Caco-2 (cell line): ENCODE measurements around the gene CDH13. TPM values are rescaled to one million over a fixed set of nuclear protein-coding genes. Genes with fewer than 3 reads are reported as not detected.
A peak's percentile ranks its signal among the peaks of the same experiment; 100 is the strongest.

ENCODE experiments used
- BruUV-seq: library from RNA; stranded (reverse); fragments of 400-500 nt; replicated peaks from 2 replicates; lab custom pipeline; 2021; lab: Mats Ljungman, UMichigan
- CTCF ChIA-PET: fragments of 300-600 bp; sonication (Branson Sonifier 250); formaldehyde crosslinking; loops from one replicate; lab custom pipeline; 2022; ENCODE audit warnings: antibody characterized with exemption; lab: Charles Lee
- POLR2A ChIA-PET: fragments of 300-600 bp; sonication (Branson Sonifier 250); formaldehyde crosslinking; loops from one replicate; lab custom pipeline; 2022; ENCODE audit warnings: antibody characterized with exemption; lab: Charles Lee
- DNase-seq, 2 experiments: peaks; one replicate each; pipeline versions ENCODE4 v3.0.0 to v3.0.0-alpha.2; 2020 to 2022
- H3K27me3 ChIP-seq: replicated peaks from 2 replicates; pipeline ENCODE4 v1.6.0; 2011; ENCODE audit warnings: low read length; ENCODE audit not compliant: control insufficient read depth, insufficient read depth
- H3K36me3 ChIP-seq: 2 replicates; pipeline ENCODE4 v1.5.1; 2011; ENCODE audit warnings: low read length; ENCODE audit not compliant: control insufficient read depth, insufficient read depth
- H3K4me1 ChIP-seq: fragments of 250-450 bp; sonication (Bioruptor Pico); 2 replicates; pipeline ENCODE4 v1.5.1; 2020; ENCODE audit warnings: mild to moderate bottlenecking
- H3K4me3 ChIP-seq: 2 replicates; pipeline ENCODE4 v1.5.1; 2011; ENCODE audit warnings: low read depth, mild to moderate bottlenecking, control low read depth, low read length
- H3K9me3 ChIP-seq: fragments of 250-450 bp; sonication (Bioruptor Pico); 2 replicates; pipeline ENCODE4 v1.5.1; 2020; ENCODE audit warnings: mild to moderate bottlenecking, moderate library complexity
- H3K27ac Mint-ChIP-seq: one replicate; pipeline ENCODE4 v1.8.0; 2022; ENCODE audit warnings: mixed read lengths; ENCODE audit not compliant: unreplicated experiment
- H3K27me3 Mint-ChIP-seq: one replicate; pipeline ENCODE4 v1.8.0; 2022; ENCODE audit warnings: mixed read lengths; ENCODE audit not compliant: insufficient read depth, unreplicated experiment
- H3K36me3 Mint-ChIP-seq: one replicate; pipeline ENCODE4 v1.8.0; 2022; ENCODE audit warnings: mild to moderate bottlenecking, mixed read lengths; ENCODE audit not compliant: insufficient read depth, unreplicated experiment
- H3K4me1 Mint-ChIP-seq: one replicate; pipeline ENCODE4 v1.8.0; 2022; ENCODE audit warnings: low read depth, mixed read lengths; ENCODE audit not compliant: unreplicated experiment
- H3K4me3 Mint-ChIP-seq: one replicate; pipeline ENCODE4 v1.8.0; 2022; ENCODE audit warnings: mild to moderate bottlenecking, moderate library complexity, mixed read lengths; ENCODE audit not compliant: unreplicated experiment
- H3K9me3 Mint-ChIP-seq: one replicate; pipeline ENCODE4 v1.8.0; 2022; ENCODE audit warnings: mixed read lengths; ENCODE audit not compliant: unreplicated experiment
- intact Hi-C: fragments of 100-400 bp; cut with micrococcal nuclease; formaldehyde crosslinking; loops from one replicate; pipeline ENCODE4 v1.10.0; 2022; ENCODE audit not compliant: unreplicated experiment
- total RNA-seq: library from RNA; stranded (reverse); gene quantifications from 2 replicates; pipeline ENCODE4 v1.2.3, GENCODE V29; 2022
- TF ChIP-seq, protein P1 (sequence below), 2 experiments: fragments of 200-600 bp in 1 of 2; IDR thresholded peaks; 1 replicate in 1 of 2; 2 replicates in 1 of 2; pipeline versions ENCODE4 v1.5.1 to v1.8.0; 2011 to 2022; ENCODE audit warnings: antibody characterized with exemption in 1 of 2, control low read depth in 1 of 2, inconsistent platforms in 1 of 2, low read depth in 1 of 2, low read length in 1 of 2, mild to moderate bottlenecking in 1 of 2, moderate library complexity in 1 of 2; ENCODE audit not compliant: insufficient read depth in 1 of 2, severe bottlenecking in 1 of 2, unreplicated experiment in 1 of 2

Gene CDH13
- total RNA-seq, 1 experiment from 2014 or later = 2.2 TPM

- Mint-ChIP-seq H3K27me3 (no peaks in the 10 kb centered on the region), H3K36me3 (no peaks in the 10 kb centered on the region), H3K9me3 (no peaks in the 10 kb centered on the region), H3K4me1 (peaks cover 6% of the 10 kb centered on the region), H3K4me3 (no peak overlapping the region), H3K27ac (no peak overlapping the region)
- BruUV-seq = no TSS peak
- intact Hi-C loops = loop anchor here (1.0 to 5.0 kb wide), 3 partner anchors 53 to 241 kb away; no protein-coding TSS in a partner anchor
- DNase-seq = peak; percentile 79 to 88
- Histone ChIP-seq H3K36me3 (no peaks in the 10 kb centered on the region), H3K9me3 (no peaks in the 10 kb centered on the region), H3K4me3 (no peak overlapping the region), H3K4me1 (no peaks in the 10 kb centered on the region), H3K27me3 (no peaks in the 10 kb centered on the region)
- ChIA-PET CTCF (interaction anchor here (0.7 to 0.9 kb wide), 2 partner anchors 12 to 101 kb away, joined by 4 to 5 read pairs; no protein-coding TSS in a partner anchor), POLR2A (no interaction called here)
- TF ChIP-seq, protein P1, sequence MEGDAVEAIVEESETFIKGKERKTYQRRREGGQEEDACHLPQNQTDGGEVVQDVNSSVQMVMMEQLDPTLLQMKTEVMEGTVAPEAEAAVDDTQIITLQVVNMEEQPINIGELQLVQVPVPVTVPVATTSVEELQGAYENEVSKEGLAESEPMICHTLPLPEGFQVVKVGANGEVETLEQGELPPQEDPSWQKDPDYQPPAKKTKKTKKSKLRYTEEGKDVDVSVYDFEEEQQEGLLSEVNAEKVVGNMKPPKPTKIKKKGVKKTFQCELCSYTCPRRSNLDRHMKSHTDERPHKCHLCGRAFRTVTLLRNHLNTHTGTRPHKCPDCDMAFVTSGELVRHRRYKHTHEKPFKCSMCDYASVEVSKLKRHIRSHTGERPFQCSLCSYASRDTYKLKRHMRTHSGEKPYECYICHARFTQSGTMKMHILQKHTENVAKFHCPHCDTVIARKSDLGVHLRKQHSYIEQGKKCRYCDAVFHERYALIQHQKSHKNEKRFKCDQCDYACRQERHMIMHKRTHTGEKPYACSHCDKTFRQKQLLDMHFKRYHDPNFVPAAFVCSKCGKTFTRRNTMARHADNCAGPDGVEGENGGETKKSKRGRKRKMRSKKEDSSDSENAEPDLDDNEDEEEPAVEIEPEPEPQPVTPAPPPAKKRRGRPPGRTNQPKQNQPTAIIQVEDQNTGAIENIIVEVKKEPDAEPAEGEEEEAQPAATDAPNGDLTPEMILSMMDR (IDR thresholded peaks at IDR 0.05; ENCODE audit: insufficient read depth in 1 of 2, low read depth in 1 of 2, low read length in 1 of 2, severe bottlenecking in 1 of 2, unreplicated experiment in 1 of 2) = peak; percentile 96 to 98
These were observed 1199.6 kb downstream of the CDH13 start for GRCh38 chr16:83826146-83826913.

DNA sequence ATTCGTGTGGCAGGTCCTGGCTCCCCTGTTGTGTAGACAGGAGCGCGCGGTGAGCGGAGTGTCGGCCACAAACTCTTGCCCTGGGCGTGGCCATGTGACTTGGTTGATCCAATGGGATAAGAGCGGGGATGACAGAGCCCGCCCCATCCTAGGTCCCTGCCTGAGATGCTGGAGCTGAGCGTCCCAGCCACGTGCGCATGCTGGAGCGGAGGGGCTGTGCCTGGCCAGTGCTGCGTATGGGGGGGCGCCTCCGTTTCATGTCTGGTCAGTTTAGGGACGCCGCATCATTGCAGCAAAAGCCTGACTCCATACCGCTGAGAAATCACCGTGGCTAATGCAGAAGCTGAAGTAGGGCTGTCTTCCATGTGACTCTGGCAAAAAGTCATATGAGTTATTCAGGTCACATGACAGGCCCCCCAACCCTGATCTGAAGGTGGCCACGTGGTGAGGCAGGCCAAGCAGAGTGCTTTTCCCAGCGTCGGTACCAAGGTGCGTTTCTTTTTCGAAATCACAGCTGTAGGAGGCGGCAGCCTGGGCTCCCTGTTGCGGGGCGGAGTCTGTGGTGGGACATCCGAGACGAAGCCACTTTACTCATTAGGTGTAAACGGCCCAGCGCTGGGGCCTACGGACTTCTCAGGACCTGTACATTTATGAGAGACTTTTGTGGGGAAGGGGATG is 1203.5 kb downstream of the CDH13 start:
- TF ChIP-seq, protein P1 (IDR thresholded peaks at IDR 0.05; ENCODE audit: insufficient read depth in 1 of 2, low read depth in 1 of 2, low read length in 1 of 2, severe bottlenecking in 1 of 2, unreplicated experiment in 1 of 2) = no peak
- DNase-seq = no peak
- Mint-ChIP-seq H3K27ac (no peak overlapping the region), H3K27me3 (peaks cover 3% of the 10 kb centered on the region), H3K9me3 (no peaks in the 10 kb centered on the region), H3K4me1 (no peaks in the 10 kb centered on the region), H3K36me3 (no peaks in the 10 kb centered on the region), H3K4me3 (no peak overlapping the region)
- ChIA-PET POLR2A (no interaction called here), CTCF (no interaction called here)
- no peaks in the 10 kb centered on the region for H3K9me3 ChIP-seq
- intact Hi-C loops = no loop called here
- H3K27me3 ChIP-seq = no peaks in the 10 kb centered on the region
- H3K4me3 ChIP-seq = no peak overlapping the region
- H3K36me3 ChIP-seq = no peaks in the 10 kb centered on the region
- no TSS peak for BruUV-seq
- no peaks in the 10 kb centered on the region; the same call in 1 of the 2 replicates for H3K4me1 ChIP-seq

DNA sequence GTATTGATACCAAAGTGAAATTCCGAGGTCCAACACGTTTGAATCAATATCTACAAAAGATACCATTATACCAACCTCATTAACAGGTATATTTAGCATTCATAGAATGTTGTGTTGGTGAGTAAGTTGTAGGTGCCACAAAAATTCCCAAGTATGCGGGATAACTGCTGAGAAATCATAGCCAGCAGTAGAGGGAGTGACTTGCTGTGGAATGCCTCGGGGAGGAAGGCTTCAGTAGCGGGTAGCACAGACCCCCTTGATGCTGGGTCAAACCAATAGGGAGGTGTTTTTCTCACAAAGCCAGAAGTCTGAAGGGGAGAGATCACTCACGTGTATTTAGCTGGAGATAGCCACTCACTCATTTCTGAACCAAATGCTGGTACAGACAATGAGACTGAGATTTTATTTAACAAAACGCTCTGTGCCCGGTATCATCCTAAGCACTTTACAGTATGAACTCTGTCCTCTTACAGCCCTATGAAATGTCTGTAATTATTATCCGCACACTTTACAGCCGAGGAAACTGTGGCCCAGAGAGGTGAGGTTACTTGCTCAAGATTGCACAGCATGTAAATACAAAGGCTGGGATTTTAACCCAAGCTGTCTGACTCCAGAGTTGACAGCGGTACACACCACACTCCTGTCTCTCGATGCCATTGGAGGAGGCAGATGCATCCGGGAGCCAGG is 1204.1 kb downstream of the CDH13 start:
- Histone ChIP-seq H3K36me3 (no peaks in the 10 kb centered on the region), H3K27me3 (no peaks in the 10 kb centered on the region), H3K4me1 (no peaks in the 10 kb centered on the region; the same call in 1 of the 2 replicates), H3K4me3 (no peak overlapping the region), H3K9me3 (no peaks in the 10 kb centered on the region)
- no peak overlapping the region for H3K4me3 Mint-ChIP-seq
- no peaks in the 10 kb centered on the region for H3K36me3 Mint-ChIP-seq
- H3K9me3 Mint-ChIP-seq = no peaks in the 10 kb centered on the region
- BruUV-seq = no TSS peak
- H3K27ac Mint-ChIP-seq = no peak overlapping the region
- TF ChIP-seq, protein P1 (IDR thresholded peaks at IDR 0.05; ENCODE audit: insufficient read depth in 1 of 2, low read depth in 1 of 2, low read length in 1 of 2, severe bottlenecking in 1 of 2, unreplicated experiment in 1 of 2) = no peak
- no peaks in the 10 kb centered on the region for H3K4me1 Mint-ChIP-seq
- CTCF ChIA-PET = no interaction called here
- intact Hi-C loops = no loop called here
- H3K27me3 Mint-ChIP-seq = peaks cover 3% of the 10 kb centered on the region
- POLR2A ChIA-PET = no interaction called here
- DNase-seq = no peak
